HT-29 (cell line): ENCODE data around the gene NUP98. TPM values are rescaled to one million over a fixed set of nuclear protein-coding genes. Genes with fewer than 3 reads are reported as not detected.
A peak's percentile ranks its signal among the peaks of the same experiment; 100 is the strongest.

Experiments
- DNase-seq: peaks from one replicate; pipeline ENCODE4 v3.0.0-alpha.2; 2015; ENCODE audit warnings: low spot score
- total RNA-seq: library from RNA; depleted of rRNA; stranded (reverse); fragments of >200 nt; shearing (Covaris generic); gene quantifications from 2 replicates; pipeline ENCODE4 v1.2.3, GENCODE V29; 2014; rRNA removed

NUP98 gene
- 151 and 165 TPM in 2 replicates for total RNA-seq

DNA sequence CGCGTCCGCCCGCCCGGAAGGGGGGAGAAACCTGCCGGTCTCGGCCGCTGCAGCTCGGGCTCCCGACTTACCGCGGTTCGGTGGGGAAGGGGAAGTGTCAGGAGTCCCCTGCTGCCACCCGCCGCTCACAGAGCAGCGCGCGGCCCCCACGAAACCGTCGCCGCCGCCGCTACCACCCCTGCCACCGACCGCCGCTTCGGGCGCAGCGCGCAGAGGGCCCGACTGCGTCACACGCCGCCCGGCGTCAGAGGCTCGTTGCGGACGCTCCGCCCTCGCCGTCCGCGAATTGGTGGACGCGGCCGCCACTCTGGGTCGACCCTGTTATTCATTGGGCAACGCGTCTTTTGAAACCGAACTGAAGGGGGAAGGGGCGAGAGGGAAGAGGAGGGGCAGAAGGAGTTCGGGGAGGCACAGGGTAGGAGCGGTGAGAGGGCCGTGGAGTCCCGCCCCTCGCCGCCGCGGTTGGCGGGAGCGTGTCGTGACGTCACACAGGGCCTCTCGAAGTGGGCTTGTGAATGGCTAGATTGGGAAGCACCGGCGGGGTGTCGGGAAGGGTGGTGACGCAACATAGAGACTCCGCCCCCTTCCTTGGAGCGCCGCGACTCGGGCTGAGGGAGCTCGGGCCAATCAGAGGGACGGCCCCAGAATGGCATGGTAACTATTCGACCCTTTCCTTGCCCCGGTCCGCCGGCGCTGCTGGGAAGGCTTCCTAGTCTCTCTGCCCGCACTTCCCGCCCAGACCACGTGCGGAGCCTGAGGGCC lies at the start of gene NUP98:
TSS of gene NUP98 (minus strand) at position 226 of the 762 bp plus-strand sequence. CDS start 15,437 bp downstream, outside the sequence.
- DNase-seq, result peak; percentile 100

GRCh38 chr11:3845670-3846069 lies 48.3 kb upstream of the NUP98 start:
- DNase-seq, result no peak

- no peak for DNase-seq
These were observed 47.9 kb upstream of the NUP98 start for GRCh38 chr11:3845246-3845645.

DNA sequence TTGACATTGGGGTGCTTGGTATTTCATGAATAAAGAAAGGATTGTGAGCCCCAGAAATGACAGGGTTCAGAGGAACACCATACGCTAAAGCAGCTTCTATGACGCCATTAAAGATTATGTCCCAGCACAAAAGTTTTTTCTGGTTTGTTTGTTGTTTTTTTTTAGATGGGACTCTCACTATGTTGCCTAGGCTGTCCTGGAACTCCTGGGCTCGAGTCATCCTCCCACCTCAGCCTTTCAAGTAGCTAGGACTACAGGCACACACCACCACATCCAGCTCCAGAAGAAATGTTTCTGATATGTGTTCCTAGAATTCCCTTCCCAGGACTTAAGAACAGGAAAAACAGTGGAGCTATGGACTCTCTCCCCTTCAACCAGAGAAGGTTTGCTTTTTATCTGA lies 46.0 kb upstream of the NUP98 start:
- DNase-seq, result no peak

- DNase-seq, result peak; percentile 96
These were observed 44.3 kb upstream of the NUP98 start for GRCh38 chr11:3841426-3842350.

DNA sequence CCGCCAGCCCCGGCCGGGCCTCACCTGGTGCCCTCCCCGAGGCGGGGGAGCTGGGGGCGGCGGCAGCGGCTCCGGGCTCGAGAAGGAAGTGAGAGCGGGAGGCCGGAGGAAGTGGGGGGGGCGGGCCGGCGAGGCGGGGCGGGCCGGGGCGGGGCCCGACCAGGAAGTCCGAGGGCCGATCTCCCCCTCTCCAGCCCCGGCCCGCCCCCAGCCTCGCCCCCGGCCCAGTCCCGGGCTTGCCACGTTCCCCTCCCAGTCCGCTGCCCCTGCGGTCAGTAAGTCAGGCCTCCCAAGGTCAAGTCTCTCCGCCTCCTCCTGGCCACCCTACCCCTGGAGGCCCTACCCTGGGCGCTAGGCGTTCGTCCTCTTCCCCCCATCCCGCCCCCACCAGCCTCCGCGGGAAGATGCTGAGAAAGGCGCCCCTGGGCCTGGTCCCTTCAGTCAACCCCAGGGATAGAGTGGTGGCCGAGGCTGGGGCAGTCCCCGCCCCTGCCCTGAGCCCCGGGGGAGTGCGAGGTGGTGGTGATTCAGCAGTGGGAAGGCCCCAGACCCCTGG lies 43.6 kb upstream of the NUP98 start, which contains the start of gene RHOG:
TSS of gene RHOG (minus strand) at position 90 of the 556 bp plus-strand sequence. CDS start 12,821 bp downstream, outside the sequence.
- peak; percentile 72 for DNase-seq

GRCh38 chr11:3840004-3840869 lies 42.9 kb upstream of the NUP98 start:
- peak; percentile 63 for DNase-seq

DNA sequence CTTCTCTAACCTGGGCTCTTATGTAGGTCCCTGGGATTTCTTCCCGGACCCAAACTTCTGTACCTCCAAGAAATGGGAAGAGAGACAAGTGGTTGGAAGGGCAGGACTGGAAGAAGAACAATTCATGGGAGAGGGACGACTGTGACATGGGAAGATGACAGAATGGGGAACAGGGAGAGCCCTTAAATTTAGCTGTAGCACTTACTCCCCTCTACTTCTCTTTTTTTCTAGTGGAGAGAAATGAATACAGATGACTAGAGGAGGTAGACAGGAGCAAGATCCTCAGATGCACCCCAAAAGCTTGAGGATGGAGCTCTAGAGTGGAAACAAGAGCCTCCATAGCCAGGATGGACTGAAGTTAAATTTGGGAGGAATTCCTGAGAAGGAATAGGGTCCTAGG lies 41.1 kb upstream of the NUP98 start:
- DNase-seq, result no peak

DNA sequence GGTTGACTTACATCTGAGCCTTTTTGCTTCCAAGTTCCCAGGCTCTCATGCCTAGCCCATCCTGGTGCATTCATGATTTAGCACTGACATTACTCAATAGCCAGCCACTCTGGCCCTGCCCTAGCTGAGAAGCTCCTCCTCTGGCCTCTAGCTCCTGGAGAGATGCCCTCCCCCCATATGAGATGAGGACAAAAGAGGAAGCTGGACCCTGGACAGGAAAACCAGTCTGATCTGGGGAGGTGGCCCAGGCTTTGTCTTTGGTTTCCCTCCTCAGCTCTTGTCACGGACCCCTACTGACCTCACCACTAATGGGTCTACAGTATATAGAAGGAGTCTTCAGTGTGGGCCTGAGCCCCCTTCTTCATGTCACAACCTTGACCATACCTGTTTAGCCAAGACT lies 40.4 kb upstream of the NUP98 start:
- no peak for DNase-seq

DNA sequence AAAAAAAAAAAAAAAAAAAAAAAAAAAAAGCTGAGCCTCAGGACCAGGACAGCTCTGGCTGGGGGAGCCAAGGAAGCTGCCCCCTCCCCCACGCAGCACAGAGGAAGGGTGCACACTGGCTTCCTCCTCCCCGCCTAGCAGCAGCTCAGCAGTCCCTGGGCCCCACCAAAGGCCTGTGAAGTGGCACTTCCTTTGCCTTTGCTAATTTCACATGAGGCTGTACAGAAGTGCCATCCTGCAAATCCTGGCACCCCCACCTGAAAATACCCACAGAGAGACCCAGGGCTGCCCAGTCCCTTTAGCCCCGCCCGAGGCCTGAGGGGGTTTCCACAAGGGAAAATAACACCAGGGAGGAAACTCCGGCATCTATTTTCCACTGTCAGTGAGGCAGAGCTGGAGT lies 39.5 kb upstream of the NUP98 start:
- DNase-seq, result no peak

DNA sequence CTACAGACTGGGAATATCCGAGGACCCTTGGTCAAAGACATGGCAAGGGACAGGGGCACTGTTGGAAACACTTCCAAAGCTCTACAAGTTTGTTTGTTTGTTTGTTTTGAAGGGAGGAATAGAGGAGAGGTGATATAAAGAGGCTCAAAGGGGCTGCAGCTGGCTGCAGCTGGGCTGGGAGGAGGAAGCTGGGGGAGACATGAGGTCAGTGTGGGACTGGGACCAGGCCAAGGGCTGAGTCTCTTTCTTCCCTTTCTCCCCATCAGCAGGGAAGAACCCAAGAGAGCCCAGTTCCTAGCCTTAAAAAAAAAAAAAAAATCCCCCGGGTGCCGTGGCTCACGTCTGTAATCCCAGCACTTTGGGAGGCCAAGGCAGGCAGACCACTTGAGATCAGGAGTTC lies 38.4 kb upstream of the NUP98 start:
- DNase-seq, result no peak

- DNase-seq, result no peak
These were observed 37.5 kb upstream of the NUP98 start for GRCh38 chr11:3834664-3835461.

DNA sequence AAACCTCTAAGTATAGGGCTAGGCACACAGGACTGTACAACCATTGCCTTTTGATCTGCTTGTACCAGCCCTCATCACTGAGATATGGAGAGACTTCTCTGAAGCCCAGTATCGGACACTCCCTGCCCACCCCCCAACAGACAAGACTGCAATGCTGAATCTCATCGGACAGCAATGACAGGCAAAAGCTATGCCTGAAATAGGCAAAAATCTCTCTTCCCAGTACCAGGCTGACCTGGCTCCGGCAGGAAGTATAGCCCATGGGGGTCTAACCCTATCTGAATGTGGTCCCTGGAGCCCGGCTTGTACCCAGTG lies 37.0 kb upstream of the NUP98 start:
- DNase-seq, result no peak

DNA sequence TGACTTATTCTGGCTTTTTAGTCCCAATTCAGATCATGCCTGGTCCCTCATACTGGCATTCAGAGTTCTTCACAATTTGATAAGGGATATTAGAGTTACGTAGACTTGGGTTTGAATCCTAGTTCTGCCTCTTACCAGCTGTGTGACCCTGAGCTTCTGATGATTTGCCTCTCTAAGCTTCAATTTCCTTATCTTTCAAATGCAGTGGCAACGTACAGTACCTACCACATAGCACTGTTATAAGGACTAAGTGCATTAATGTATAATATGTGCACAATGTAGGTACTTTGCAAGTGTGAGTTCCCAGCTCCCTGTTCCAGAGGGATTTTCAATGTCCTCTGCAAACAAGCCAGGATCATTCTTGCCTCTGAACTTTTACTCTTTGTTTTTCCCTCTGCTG lies 36.1 kb upstream of the NUP98 start:
- DNase-seq, result no peak

DNA sequence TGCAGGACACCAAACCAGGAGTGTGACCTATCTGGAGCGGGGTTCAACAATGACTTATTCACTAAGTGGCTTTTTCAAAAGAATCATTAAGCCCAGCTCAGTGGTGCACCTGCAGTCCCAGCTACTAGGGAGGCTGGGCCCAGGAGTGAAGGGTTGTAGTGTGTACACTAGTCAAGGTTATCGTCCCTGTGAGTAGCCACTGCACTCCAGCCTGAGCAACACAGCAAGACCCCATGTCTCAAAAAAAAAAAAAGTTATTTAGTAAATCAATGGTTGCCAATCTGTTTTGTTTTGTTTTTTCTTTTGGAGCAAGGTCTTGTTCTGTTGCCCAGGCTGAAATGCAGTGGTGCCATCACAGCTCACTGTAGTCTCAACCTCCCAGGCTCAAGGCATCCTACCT lies 35.5 kb upstream of the NUP98 start:
- DNase-seq, result no peak

DNA sequence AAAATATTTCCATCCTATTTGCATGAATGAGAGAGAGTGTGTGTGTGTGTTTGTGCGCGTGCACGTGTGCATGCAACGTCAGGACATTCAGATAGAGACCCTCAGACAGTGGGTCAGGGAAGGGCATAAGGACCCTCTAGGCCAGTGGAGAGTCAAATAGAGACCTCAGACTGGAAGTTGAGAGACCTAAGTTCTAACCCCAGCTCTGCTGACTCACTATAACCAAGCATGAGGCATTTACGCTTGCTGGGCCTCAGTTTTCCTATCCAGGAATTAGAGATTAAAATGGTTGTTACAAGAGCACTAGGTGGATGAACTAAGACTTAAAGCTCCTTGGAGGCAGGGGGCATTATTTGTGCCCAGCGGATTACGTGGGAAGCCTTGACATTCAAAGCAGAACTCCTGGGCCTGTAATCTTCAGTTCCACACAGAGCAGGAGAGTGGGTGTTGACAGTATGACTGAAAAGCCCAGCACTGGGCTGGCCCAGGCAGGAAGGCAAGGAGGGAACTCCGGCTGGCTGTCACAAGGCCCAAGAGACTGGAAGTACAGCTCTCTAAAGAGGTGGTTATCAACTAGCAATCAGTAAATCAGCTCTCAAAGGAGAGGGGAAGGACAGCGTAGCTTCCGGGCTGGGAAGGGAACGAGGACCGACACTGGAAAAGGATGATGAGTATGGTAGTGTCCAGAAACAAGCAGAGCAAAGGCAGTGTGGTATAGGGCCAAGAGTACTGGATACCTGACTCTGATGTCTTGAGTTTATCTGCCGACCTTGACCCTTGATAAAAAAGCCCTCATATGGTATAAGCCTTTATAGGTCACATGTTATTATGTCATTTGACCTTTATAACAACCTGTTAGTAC lies 34.3 kb upstream of the NUP98 start:
- DNase-seq, result no peak

GRCh38 chr11:3830730-3831129 lies 33.4 kb upstream of the NUP98 start:
- DNase-seq, result no peak

DNA sequence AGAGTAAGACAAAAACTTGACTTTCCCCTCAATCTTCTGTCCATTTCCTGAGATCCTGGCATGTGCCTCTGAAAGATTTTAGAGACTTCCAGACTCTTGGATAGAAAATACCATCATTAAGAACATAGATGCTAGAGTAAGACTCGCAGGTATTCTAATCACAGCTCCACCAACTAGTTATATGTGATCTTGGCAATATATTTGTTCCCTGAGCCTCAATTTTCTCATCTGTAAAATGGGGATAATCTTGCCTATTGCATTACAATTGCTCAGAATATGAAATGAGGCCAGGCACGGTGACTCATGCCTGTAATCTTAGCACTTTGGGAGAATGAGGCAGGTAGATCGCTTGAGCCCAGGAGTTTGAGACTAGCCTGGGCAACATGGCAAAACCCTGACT lies 32.7 kb upstream of the NUP98 start:
- DNase-seq, result no peak

- no peak for DNase-seq
These were observed 30.3 kb upstream of the NUP98 start for GRCh38 chr11:3827434-3828186.
